Peyer's patch (tissue), 4 donors: ENCODE data around the gene PHETA1. TPM values are rescaled to one million over a fixed set of nuclear protein-coding genes. Genes with fewer than 3 reads are reported as not detected.
"Not testable (repeated sequence)": the region's sequence is repeated elsewhere in the genome, so short reads cannot be mapped to it uniquely, and the experiment has no call there.

Experiments
- DNase-seq, 3 donors: peaks; one replicate each; pipeline ENCODE4 v3.0.0-alpha.2; 2017 to 2019
- H3K27ac ChIP-seq, 4 donors: fragments of 200-600 bp; sonication (generic); one replicate each; pipeline ENCODE4 v1.5.1; 2016 to 2019
- H3K27me3 ChIP-seq, 2 donors: fragments of 200-600 bp; sonication (generic); one replicate each; pipeline ENCODE4 v1.5.1; 2019
- H3K36me3 ChIP-seq, 3 donors: fragments of 200-600 bp; sonication (generic); one replicate each; pipeline ENCODE4 v1.5.1; 2016 to 2019
- H3K4me1 ChIP-seq, 4 donors: fragments of 200-600 bp; sonication (generic); one replicate each; pipeline ENCODE4 v1.5.1; 2016 to 2019
- H3K4me3 ChIP-seq, 4 donors: fragments of 200-600 bp; sonication (generic); 1 replicate in 3 of 4; 2 replicates in 1 of 4; pipeline ENCODE4 v1.5.1; 2016 to 2019; ENCODE audit warnings: mild to moderate bottlenecking in 1 of 4
- H3K9me3 ChIP-seq, 4 donors: fragments of 200-600 bp; sonication (generic); one replicate each; pipeline ENCODE4 v1.5.1; 2016 to 2019; ENCODE audit warnings: mild to moderate bottlenecking in 1 of 4
- POLR2A ChIP-seq, 2 donors: fragments of 450-650 bp; IDR thresholded peaks; one replicate each; pipeline ENCODE4 v1.5.1; 2017; ENCODE audit warnings: antibody characterized with exemption in 2 of 2, mild to moderate bottlenecking in 2 of 2, moderate library complexity in 2 of 2
- total RNA-seq, 4 donors: library from RNA; depleted of rRNA; stranded (reverse); fragments of >200 nt; gene quantifications; one replicate each; pipeline ENCODE4 v1.1.0, GENCODE V29; 2016
- TF ChIP-seq, protein P1 (sequence below), 6 experiments: fragments of 450-650 bp in 4 of 6; fragments of 200-600 bp in 2 of 6; sonication (generic) in 1 of 6; IDR thresholded peaks; one replicate each; pipeline ENCODE4 v1.5.1; 2017 to 2019; ENCODE audit warnings: antibody characterized with exemption in 6 of 6, mild to moderate bottlenecking in 3 of 6, moderate library complexity in 1 of 6

PHETA1 gene
- total RNA-seq, 4 donors from 2014 or later: 43.2 to 64.6 (median 51.0) TPM

DNA sequence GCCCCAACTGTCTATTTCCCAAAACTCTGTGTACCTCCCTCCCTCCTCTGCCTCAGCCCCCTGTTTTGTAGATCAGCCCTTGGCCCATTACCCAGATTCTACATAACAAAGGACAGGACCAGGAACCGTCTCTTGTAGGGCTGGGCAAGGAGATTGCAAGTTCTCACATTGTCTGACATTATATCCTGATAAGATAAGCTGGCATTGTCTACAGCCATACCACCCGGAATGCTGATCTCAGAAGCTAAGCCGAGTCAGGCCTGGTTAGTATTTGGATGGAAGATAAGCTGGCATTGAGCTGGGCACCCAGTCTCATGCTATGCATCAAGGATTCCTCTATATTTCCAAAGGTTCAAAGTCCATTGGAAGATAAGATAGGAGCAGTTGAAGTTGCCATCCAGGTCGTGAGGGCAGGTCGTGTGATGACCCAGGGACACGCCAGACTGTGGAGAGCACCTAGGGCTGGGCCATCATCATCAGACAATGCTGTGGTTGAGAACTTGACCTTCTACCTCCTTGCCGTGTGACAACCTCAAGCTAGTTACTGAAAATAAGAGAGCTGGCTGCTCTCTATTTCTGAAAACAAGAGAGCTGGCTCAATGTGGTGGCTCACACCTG lies 29.5 kb downstream of the PHETA1 start:
- H3K27ac ChIP-seq: no peak overlapping the region
- DNase-seq: peak in 2 of 3 donors; percentile 55 to 64
- H3K4me1 ChIP-seq: no peaks in the 10 kb centered on the region
- no peaks in the 10 kb centered on the region for H3K9me3 ChIP-seq
- no peaks in the 10 kb centered on the region for H3K27me3 ChIP-seq
- TF ChIP-seq POLR2A (IDR thresholded peaks at IDR 0.05): no peak
- TF ChIP-seq, protein P1, sequence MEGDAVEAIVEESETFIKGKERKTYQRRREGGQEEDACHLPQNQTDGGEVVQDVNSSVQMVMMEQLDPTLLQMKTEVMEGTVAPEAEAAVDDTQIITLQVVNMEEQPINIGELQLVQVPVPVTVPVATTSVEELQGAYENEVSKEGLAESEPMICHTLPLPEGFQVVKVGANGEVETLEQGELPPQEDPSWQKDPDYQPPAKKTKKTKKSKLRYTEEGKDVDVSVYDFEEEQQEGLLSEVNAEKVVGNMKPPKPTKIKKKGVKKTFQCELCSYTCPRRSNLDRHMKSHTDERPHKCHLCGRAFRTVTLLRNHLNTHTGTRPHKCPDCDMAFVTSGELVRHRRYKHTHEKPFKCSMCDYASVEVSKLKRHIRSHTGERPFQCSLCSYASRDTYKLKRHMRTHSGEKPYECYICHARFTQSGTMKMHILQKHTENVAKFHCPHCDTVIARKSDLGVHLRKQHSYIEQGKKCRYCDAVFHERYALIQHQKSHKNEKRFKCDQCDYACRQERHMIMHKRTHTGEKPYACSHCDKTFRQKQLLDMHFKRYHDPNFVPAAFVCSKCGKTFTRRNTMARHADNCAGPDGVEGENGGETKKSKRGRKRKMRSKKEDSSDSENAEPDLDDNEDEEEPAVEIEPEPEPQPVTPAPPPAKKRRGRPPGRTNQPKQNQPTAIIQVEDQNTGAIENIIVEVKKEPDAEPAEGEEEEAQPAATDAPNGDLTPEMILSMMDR (IDR thresholded peaks at IDR 0.05): no peak
- no peaks in the 10 kb centered on the region for H3K36me3 ChIP-seq
- no peak overlapping the region for H3K4me3 ChIP-seq

DNA sequence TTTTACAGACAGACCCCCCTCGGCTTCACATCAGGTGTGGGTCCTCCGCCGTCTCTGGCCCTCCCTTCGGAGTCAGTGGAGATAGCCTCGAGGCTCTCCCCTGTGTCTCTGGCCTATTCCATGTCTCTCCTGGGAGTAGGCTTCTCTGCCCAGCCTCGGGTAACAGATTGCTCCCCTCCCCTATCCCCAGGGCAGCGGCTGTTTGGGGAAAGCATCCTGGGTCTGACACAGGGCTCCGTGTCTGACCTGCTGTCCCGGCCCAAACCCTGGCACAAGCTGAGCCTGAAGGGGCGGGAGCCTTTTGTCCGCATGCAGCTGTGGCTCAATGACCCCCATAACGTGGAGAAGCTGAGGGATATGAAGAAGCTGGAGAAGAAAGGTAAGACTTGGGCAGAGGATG lies 30.8 kb downstream of the PHETA1 start:
- H3K9me3 ChIP-seq: no peaks in the 10 kb centered on the region
- no peaks in the 10 kb centered on the region for H3K36me3 ChIP-seq
- H3K27me3 ChIP-seq: no peaks in the 10 kb centered on the region
- no peak for DNase-seq
- no peak overlapping the region for H3K4me3 ChIP-seq
- TF ChIP-seq, protein P1 (IDR thresholded peaks at IDR 0.05): no peak
- no peak for TF ChIP-seq POLR2A (IDR thresholded peaks at IDR 0.05)
- no peak overlapping the region for H3K27ac ChIP-seq
- no peaks in the 10 kb centered on the region for H3K4me1 ChIP-seq

DNA sequence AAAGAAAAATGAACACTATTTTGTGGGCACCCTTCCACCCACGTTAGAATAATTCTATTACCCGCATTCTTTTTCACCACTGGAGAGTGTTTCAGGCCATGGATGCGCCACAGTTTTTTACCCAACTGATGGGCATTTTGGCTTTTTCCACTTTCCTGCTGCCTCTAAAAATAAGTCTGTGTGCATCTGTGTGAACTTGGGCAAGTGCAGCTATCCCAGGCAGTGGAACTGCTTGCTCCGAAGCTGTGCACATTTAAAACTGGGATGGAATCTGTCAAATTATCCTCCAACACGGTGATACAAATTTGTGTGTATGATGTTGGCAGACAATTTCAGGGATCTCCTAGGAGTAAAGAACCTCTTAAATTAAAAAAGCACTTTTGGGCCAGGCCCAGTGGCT lies 31.5 kb downstream of the PHETA1 start:
- H3K36me3 ChIP-seq: no peaks in the 10 kb centered on the region
- no peaks in the 10 kb centered on the region for H3K9me3 ChIP-seq
- no peak overlapping the region for H3K4me3 ChIP-seq
- no peak overlapping the region for H3K27ac ChIP-seq
- H3K27me3 ChIP-seq: no peaks in the 10 kb centered on the region
- TF ChIP-seq POLR2A (IDR thresholded peaks at IDR 0.05): no peak
- TF ChIP-seq, protein P1 (IDR thresholded peaks at IDR 0.05): no peak
- DNase-seq: no peak
- H3K4me1 ChIP-seq: no peaks in the 10 kb centered on the region

DNA sequence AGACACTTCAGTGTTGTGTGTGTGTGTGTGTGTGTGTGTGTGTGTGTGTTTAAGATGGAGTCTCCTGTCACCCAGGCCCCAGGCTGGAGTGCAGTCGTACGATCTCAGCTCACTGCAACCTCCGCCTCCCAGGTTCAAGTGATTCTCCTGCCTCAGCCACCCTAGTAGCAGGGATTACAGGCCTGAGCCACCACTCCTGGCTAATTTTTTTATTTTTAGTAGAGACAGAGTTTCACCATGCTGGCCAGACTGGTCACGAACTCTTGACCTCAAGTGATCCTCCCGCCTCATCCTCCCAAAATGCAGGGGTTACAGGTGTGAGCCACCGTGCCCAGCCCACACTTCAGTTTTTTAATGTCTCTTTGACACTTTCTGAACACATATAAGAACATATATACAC lies 32.5 kb downstream of the PHETA1 start:
- H3K27me3 ChIP-seq, H3K4me1 ChIP-seq, H3K36me3 ChIP-seq, H3K9me3 ChIP-seq, H3K4me3 ChIP-seq, H3K27ac ChIP-seq, DNase-seq: not testable (repeated sequence)

DNA sequence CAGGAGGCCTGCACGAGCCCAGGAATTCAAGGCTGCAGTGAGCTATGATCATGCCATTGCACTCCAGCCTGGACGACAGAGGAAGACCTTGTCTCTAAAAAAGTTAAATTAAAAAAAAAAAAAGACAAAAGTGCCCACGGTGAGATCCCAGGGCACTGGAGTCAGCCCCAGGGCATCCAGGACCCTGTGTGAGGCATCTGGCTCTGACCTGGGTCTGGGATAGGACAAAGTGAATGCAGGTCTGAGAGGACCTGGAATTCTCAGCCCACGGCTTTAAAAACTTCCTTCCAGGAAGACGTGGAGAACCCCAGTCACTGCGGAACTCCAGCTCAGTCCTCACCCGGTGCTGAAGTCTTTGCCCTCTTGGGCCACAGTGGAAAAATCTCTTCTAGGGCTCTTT lies 33.1 kb downstream of the PHETA1 start:
- Histone ChIP-seq H3K27ac (no peak overlapping the region), H3K27me3 (no peaks in the 10 kb centered on the region), H3K4me1 (no peaks in the 10 kb centered on the region), H3K36me3 (no peaks in the 10 kb centered on the region), H3K9me3 (no peaks in the 10 kb centered on the region), H3K4me3 (no peak overlapping the region)
- no peak for TF ChIP-seq POLR2A (IDR thresholded peaks at IDR 0.05)
- TF ChIP-seq, protein P1 (IDR thresholded peaks at IDR 0.05): no peak
- DNase-seq: no peak

DNA sequence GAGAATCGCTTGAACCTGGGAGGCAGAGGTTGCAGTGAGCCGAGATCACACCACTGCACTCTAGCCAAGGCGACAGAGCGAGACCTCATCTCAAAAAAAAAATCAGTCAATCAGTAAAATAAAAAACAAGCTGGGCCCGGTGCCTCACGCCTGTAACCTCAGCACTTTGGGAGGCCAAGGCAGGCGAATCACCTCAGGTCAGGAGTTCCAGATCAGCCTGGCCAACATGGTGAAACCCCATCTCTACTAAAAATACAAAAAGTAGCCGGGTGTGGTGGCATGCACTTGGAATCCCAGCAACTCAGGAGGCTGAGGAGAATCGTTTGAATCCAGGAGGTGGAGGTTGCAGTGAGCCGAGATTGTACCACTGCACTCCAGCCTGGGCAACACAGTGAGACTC lies 33.6 kb downstream of the PHETA1 start:
- not testable (repeated sequence) for H3K4me1 ChIP-seq, H3K4me3 ChIP-seq, H3K27me3 ChIP-seq, H3K36me3 ChIP-seq, H3K9me3 ChIP-seq, DNase-seq, H3K27ac ChIP-seq

DNA sequence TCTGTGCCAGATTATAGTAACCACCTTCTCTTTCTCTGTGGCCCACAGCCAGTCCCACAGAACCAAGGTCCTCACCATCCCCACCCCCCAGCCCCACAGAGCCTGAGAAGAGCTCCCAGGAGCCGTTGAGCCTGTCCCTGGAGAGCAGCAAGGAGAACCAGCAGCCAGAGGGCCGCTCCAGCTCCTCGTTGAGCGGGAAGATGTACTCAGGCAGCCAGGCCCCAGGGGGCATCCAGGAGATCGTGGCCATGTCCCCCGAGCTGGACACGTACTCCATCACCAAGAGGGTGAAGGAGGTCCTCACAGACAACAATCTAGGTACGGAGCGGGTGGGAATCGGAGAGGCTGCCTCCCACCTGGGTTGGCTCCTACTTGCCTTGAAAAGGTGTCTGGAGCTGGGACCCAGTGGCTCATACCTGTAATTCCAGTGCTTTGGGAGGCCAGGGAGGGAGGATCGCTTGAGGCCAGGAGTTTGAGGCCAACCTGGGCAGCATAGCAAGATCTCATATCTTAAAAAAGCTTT lies 34.4 kb downstream of the PHETA1 start:
- Histone ChIP-seq H3K27ac (no peak overlapping the region), H3K4me1 (no peaks in the 10 kb centered on the region), H3K36me3 (no peaks in the 10 kb centered on the region), H3K27me3 (no peaks in the 10 kb centered on the region), H3K4me3 (no peak overlapping the region), H3K9me3 (no peaks in the 10 kb centered on the region)
- TF ChIP-seq, protein P1 (IDR thresholded peaks at IDR 0.05): no peak
- TF ChIP-seq POLR2A (IDR thresholded peaks at IDR 0.05): no peak
- DNase-seq: no peak
